HG02938 (cell line): ENCODE measurements around the gene PLEKHG5.
A peak's percentile ranks its signal among the peaks of the same experiment; 100 is the strongest.
"Not testable (repeated sequence)": the region's sequence is repeated elsewhere in the genome, so short reads cannot be mapped to it uniquely, and the experiment has no call there.

Source experiments
- ATAC-seq: cut with Tn5 transposase; IDR thresholded peaks from one replicate; pipeline ENCODE4 v1.9.1; 2021; ENCODE audit warnings: mild to moderate bottlenecking, moderate library complexity; ENCODE audit not compliant: unreplicated experiment

The PLEKHG5 gene

GRCh38 chr1:6496890-6497214 is 5.4 kb upstream of the PLEKHG5 start:
- ATAC-seq, result no peak

DNA sequence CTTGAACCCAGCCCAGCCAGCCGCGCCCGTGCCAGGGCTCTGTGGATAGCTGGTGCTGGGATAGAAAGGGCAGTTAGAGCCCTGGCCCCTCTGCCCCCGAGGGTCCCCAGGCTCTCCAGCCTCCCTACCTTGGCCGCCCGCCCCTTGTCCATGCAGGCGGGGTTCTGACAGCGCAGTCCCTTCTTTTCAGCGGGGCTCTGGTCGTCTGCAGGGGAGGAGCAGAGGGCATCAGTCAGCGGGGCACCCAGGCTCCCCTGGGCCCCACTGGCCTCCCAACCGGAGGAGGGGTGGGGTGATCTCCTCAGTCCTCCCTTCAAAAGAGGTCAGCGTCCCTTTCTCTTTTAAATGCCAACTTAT is 4.9 kb upstream of the PLEKHG5 start:
- no peak for ATAC-seq

DNA sequence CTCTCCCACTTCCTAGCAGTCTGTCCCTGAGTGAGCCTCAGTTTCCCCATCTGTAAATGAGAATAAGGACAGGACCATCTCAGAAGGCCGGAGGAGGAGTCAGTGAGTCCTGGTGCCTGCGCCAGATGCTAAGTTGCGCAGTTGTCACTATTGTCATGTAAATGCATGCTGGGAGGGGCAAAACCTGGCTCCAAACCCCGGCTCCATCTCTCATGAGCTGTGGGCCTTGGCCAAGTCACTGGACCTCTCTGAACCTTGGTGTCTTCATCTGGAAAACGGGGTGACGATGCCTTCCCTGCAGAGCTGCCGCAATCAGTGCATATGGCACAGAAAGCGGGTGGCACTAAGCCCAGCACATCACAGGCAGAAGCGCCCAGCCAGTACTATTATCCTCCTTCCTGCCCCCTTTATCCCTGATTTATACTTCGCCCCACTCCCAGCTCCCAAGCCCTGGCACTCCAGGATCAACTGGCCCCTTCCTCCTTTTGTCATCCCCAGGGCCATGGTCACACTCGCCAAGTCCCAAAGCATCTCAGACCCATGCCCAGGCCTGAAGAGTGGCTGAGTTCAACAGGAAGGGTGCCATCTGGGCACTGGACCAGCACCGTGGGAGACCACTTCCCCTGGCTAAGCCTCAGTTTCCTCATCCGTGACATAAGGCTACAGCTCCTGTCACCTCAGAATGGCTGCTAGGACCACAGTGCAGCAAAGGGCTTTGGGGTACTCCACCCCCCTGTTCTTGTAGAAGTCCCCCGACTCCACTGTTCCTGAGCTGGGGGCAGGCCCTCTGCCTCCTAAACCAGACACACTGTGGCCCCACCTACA is 4.3 kb upstream of the PLEKHG5 start:
- no peak for ATAC-seq

- ATAC-seq, result no peak
Measured at GRCh38 chr1:6495041-6495441, 3.6 kb upstream of the PLEKHG5 start.

DNA sequence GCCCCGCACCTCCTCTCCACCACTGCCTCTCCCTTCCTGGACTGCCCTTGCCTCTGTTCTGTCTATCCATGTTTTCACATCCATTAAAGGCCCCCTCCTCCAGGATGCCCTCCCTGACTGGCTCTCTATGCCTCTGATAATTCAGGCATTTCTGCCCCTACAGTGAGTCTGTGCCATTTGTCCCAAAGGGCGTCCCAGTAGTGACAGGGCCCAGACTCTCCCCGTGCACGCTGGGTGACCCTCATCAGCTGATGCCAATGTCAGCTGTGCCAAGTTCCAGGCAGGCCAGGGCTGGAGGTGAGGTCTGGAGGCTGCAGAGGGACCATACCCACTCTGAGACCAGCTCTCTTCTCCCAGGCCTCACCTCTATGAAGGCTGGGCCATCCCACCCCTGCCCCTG is 3.2 kb upstream of the PLEKHG5 start:
- no peak for ATAC-seq

DNA sequence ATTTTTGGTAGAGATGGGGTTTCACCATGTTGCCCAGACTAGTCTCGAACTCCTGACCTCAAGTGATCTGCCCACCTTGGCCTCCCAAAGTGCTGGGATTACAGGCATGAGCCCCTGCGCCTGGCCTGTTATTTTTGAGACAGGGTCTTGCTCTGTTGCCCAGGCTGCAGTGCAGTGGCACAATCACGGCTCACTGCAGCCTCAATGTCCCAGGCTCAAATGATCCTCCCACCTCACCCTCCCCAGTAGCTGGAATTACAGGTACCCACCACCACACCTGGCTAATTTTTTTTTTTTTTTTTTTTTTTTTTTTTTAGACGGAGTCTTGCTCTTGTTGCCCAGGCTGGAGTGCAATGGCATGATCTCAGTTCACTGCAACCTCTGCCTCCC is 2.4 kb upstream of the PLEKHG5 start:
- ATAC-seq, result not testable (repeated sequence)

DNA sequence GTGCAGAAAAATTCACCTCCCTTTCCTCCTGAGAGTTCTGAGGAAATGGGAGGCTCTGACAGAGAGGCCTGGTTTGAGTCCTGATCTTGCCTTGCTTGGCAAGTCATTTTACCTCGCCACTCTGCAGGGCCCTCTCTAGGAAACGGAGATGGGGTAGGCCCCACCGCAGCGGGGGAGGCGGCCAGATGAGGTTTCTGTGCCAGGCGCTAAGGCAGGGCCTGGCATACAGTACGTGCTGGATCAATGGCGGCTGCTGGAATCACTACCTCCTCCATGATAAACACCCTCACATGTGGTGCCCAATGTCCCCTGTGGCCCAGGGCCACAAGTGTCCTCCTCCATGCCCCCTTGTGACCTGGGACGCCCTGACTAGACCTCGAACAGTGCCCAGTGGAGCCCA is 499 bp upstream of the PLEKHG5 start:
- ATAC-seq, result no peak

- ATAC-seq, result no peak
Measured at GRCh38 chr1:6491081-6491449, 402 bp downstream of the PLEKHG5 start.

- ATAC-seq, result peak; percentile 38
Measured at GRCh38 chr1:6490181-6491080, 1.0 kb downstream of the PLEKHG5 start.

DNA sequence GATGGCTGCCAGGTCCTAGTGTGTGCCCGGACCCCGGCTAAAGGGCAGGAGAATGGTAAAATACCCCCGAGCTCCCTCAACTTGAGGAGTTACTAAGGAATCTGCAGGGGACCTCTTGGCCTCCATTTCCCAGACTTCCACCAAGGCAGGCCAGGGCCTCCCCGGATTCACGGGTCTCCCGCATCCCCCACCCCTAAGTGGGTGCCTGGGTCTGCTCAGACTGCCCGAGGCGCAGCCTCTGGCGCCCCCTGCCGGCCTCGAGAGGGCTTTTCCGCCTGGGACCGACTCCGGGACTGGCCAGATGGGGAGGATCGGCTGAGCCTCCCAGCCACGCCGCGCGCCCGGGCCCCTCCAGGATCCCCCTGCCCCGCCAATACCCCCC is 1.7 kb downstream of the PLEKHG5 start:
- ATAC-seq, result peak; percentile 66

- ATAC-seq, result no peak
Measured at GRCh38 chr1:6489383-6489765, 2.1 kb downstream of the PLEKHG5 start.

- no peak for ATAC-seq
Measured at GRCh38 chr1:6488602-6489382, 2.7 kb downstream of the PLEKHG5 start.

- no peak for ATAC-seq
Measured at GRCh38 chr1:6487804-6488484, 3.5 kb downstream of the PLEKHG5 start.

DNA sequence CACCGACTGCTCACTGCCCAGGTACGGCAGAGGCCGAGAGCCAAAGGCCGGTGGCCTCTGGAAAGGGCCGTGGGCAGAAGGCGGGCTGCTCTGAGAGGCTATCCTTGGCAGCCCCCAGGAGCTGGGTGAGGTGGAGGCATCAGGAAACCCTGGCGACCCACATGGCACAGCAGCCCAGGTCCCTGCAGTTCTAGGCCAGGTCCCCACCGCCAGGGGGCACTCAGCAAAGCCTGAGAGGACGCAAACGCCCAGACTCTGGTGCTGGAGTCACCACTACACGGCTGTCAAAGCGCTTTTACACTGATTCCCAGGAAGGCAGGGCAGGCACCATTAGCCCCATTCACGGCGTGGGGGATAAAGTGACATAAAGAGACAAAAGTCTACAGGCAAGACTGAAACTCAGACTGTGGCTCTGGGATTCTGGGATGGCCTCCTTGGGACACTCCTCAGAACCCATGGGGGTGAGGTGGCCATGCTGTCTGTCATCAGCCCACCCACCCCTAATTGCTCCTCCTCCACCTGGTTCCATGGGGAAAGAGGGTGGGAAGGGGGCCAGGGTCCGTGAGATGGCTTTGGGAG is 4.9 kb downstream of the PLEKHG5 start:
- no peak for ATAC-seq

DNA sequence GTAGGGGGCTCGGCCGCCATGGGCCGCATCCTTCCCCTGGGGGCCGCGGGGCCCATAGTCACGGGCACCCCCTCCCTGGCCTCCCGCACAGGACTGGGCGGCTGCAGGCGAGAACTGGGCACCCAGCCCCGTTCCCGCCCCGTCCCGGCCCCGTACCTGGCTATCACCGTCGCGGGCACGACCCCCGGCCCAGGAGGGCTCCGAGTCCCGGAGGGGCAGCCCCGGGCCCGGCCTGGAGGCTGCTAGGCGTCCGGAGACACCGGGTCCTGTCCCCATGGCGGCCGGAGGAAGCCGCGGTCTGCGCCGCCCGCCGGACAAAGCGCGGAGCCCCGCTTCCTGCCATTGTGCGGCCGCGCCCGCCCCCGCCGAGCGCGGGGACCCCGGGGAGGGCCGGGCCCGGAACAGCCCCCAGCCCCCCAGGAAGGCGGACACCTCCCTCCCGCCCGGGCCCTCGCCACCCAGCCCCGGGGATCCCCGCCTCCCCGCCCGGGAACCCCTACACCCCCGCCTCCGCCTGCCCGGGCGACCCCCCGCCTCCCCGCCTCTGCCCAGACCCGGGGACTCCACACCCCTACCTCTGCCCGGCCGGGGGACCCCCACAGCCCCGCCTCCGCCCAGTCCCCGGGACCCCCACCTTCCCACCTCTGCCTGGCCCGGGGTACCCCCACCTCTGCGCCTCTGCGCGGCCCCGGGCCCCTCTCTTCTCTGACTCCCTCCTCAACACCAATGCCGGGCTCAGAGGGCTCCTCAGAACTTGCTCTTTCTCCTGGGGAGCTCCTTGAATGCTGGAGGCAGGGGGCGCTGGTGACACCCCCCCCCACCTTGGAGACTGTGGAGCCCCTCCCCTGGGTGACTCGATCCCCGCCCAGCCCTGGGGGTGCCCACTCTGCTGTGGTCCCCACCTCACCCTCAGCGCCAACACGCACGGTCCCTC is 6.0 kb downstream of the PLEKHG5 start:
- ATAC-seq, result no peak

DNA sequence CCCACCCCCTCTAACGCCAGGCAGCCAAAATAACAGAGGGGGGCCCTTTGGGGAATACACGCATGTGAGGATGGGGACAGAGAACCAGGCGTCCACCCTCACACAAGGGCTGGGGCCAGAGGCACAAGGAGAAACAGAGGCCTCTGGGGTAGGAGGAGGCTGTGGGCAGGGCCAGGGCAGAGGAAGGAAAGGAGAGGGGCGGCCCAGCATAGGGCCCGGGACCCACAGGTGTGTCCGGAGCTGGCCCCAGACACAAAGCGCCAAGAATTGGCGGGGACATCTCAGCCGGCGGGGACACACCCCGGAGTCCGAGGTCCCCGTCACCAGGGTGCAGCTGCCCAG is 6.7 kb downstream of the PLEKHG5 start:
- no peak for ATAC-seq

DNA sequence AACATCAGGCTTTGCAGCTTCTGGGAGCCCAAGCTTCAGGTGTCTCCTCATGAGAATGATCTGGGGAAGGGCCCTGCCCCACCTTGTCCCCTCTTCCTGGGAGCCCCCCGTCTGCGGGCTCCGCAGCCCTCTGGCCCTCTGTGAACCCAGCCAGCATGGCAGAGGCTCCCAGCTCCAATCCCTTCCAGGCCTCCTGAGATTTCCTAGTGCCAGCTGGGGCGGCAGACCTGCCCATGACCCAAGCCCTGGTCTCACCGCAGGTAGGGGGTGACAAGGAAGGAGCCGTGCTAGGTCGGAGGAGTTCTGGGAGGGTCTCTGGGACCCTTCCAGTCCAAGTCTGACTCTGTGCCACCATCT is 7.7 kb downstream of the PLEKHG5 start:
- ATAC-seq, result no peak

DNA sequence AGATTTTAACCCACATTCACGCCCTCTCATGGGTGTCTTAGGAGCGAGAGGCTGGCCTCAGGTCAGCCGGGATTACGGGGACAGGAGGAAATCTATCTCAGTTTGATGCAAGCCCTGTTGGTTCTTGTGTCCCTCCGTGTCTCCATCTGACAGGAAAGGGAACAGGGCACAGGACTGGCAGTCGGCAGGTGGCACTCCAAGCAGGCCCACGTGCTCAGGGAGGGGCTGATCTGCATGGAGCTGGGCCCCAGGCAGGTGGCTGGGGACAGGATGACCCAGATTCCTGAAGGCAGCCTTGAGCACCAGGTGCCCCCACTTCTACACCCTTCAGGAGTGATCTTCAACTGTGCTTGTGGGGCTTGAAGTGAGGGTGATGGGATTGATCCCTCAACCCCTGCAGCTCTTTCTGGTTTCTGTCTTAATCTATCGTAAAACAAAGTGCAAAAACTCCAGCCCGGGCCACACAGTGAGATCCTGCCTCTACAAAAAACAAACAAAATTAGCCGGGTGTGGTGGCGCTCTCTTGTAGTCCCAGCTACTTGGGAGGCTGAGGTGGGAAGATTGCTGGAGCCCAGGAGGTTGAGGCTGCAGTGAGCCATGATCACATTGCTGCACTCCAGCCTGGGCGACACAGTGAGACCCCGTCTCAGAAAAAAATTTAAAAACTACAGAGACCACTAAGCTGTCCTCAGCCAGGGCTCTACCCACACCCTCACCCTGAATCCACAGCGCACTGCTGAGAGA is 8.3 kb downstream of the PLEKHG5 start:
- ATAC-seq, result no peak

- no peak for ATAC-seq
Measured at GRCh38 chr1:6481820-6482219, 9.6 kb downstream of the PLEKHG5 start.
